AG04449 (cell line): ENCODE data around the gene SIVA1.

Source experiments
- CTCF ChIA-PET: fragments of 350-600 bp; formaldehyde crosslinking; extraction: SDS; loops from one replicate; lab custom pipeline; 2021; ENCODE audit warnings: antibody characterized with exemption; lab: Yijun Ruan, JAX
- POLR2A ChIA-PET: fragments of 400-600, 350-600 bp; formaldehyde crosslinking; extraction: SDS; loops from one replicate; lab custom pipeline; 2020; ENCODE audit warnings: antibody characterized with exemption, inconsistent platforms; lab: Yijun Ruan, JAX
- DNase-seq: peaks from one replicate; pipeline ENCODE4 v3.0.0-alpha.2; 2010; ENCODE audit warnings: low read depth, low spot score
- H3K4me3 ChIP-seq: 2 replicates; pipeline ENCODE4 v1.5.1; 2011; ENCODE audit warnings: low read depth, mild to moderate bottlenecking, control low read depth, low read length
- CTCF ChIP-seq: IDR thresholded peaks from one replicate; pipeline ENCODE4 v1.5.1; 2011; ENCODE audit warnings: mild to moderate bottlenecking, moderate library complexity, low read length, control low read depth, inconsistent platforms; ENCODE audit not compliant: insufficient read depth; ENCODE audit errors: missing control alignments

The SIVA1 gene

GRCh38 chr14:104714066-104714465 is 38.9 kb upstream of the SIVA1 start:
- CTCF ChIA-PET, result no interaction called here
- TF ChIP-seq CTCF, result no peak
- POLR2A ChIA-PET, result no interaction called here
- H3K4me3 ChIP-seq, result no peak overlapping the region
- no peak for DNase-seq

GRCh38 chr14:104714681-104715080 is 38.3 kb upstream of the SIVA1 start:
- ChIA-PET CTCF (no interaction called here), POLR2A (no interaction called here)
- no peak overlapping the region for H3K4me3 ChIP-seq
- TF ChIP-seq CTCF, result no peak
- no peak for DNase-seq

GRCh38 chr14:104715416-104715815 is 37.5 kb upstream of the SIVA1 start:
- POLR2A ChIA-PET, result interaction anchor here (1.2 kb wide), 1 partner anchor 10 kb away, joined by 4 read pairs; no protein-coding TSS in a partner anchor
- H3K4me3 ChIP-seq, result no peak overlapping the region
- CTCF ChIA-PET, result no interaction called here
- no peak for DNase-seq
- TF ChIP-seq CTCF, result no peak

GRCh38 chr14:104715871-104716270 is 37.1 kb upstream of the SIVA1 start:
- ChIA-PET CTCF (interaction anchor here (1.1 to 1.4 kb wide), 2 partner anchors 9 to 10 kb away, joined by 3 read pairs; partner anchors contain the start of gene ADSS1), POLR2A (interaction anchor here (1.2 kb wide), 1 partner anchor 9 kb away, joined by 4 read pairs; no protein-coding TSS in a partner anchor)
- no peak for TF ChIP-seq CTCF
- DNase-seq, result no peak
- H3K4me3 ChIP-seq, result no peak overlapping the region

- TF ChIP-seq CTCF, result no peak
- CTCF ChIA-PET, result interaction anchor here (1.0 to 1.4 kb wide), 2 partner anchors 7 to 8 kb away, joined by 3 read pairs; partner anchors contain the start of gene ADSS1
- no peak overlapping the region for H3K4me3 ChIP-seq
- no peak for DNase-seq
- POLR2A ChIA-PET, result no interaction called here
These were observed 35.8 kb upstream of the SIVA1 start for GRCh38 chr14:104717137-104717536.

- TF ChIP-seq CTCF, result no peak
- CTCF ChIA-PET, result interaction anchor here (1.0 kb wide), 1 partner anchor 9 kb away, joined by 3 read pairs; no protein-coding TSS in a partner anchor
- POLR2A ChIA-PET, result no interaction called here
- no peak for DNase-seq
- no peak overlapping the region for H3K4me3 ChIP-seq
These were observed 35.3 kb upstream of the SIVA1 start for GRCh38 chr14:104717646-104718045.
